Chondrocyte (in vitro differentiated cells): ENCODE results near the gene CACNB2. TPM values are rescaled to one million over a fixed set of nuclear protein-coding genes. Genes with fewer than 3 reads are reported as not detected.

Source experiments
- DNase-seq: peaks from one replicate; pipeline ENCODE4 v3.0.0; 2021; ENCODE audit warnings: mixed read lengths, low spot score
- H3K27ac Mint-ChIP-seq: one replicate; pipeline ENCODE4 v1.8.0; 2021; ENCODE audit warnings: mild to moderate bottlenecking, moderate library complexity, mixed read lengths; ENCODE audit not compliant: unreplicated experiment
- H3K27me3 Mint-ChIP-seq: 2 replicates; pipeline ENCODE4 v1.8.0; 2021; ENCODE audit warnings: low read depth, mixed read lengths
- H3K36me3 Mint-ChIP-seq: 2 replicates; pipeline ENCODE4 v1.8.0; 2021; ENCODE audit warnings: low read depth, mixed read lengths
- H3K4me1 Mint-ChIP-seq: 2 replicates; pipeline ENCODE4 v1.8.0; 2021; ENCODE audit warnings: low read depth, mild to moderate bottlenecking, mixed read lengths
- H3K4me3 Mint-ChIP-seq: one replicate; pipeline ENCODE4 v1.8.0; 2021; ENCODE audit warnings: mild to moderate bottlenecking, moderate library complexity, mixed read lengths; ENCODE audit not compliant: unreplicated experiment
- H3K9me3 Mint-ChIP-seq: 2 replicates; pipeline ENCODE4 v1.8.0; 2021; ENCODE audit warnings: low read depth, mixed read lengths
- CTCF ChIP-seq: fragments of 200-600 bp; sonication (generic); IDR thresholded peaks from 2 replicates; pipeline ENCODE4 v1.5.0; 2021; ENCODE audit warnings: antibody characterized with exemption, mild to moderate bottlenecking, moderate library complexity
- total RNA-seq: library from RNA; stranded (reverse); gene quantifications from 3 replicates; pipeline ENCODE4 v1.2.1, GENCODE V29; 2021

Gene CACNB2
- total RNA-seq, 1 donor from 2014 or later: 0.25 TPM

GRCh38 chr10:18498998-18499397, 358.8 kb downstream of the CACNB2 start:
- no peaks in the 10 kb centered on the region for H3K9me3 Mint-ChIP-seq
- no peaks in the 10 kb centered on the region for H3K36me3 Mint-ChIP-seq
- no peak for DNase-seq
- no peaks in the 10 kb centered on the region for H3K27me3 Mint-ChIP-seq
- H3K4me1 Mint-ChIP-seq: peaks cover 20% of the 10 kb centered on the region
- no peak for TF ChIP-seq CTCF
- no peak overlapping the region for H3K4me3 Mint-ChIP-seq
- H3K27ac Mint-ChIP-seq: no peak overlapping the region

- DNase-seq: no peak
- Mint-ChIP-seq H3K27ac (no peak overlapping the region), H3K4me1 (peaks cover 18% of the 10 kb centered on the region), H3K27me3 (peaks cover 4% of the 10 kb centered on the region), H3K4me3 (no peak overlapping the region), H3K9me3 (no peaks in the 10 kb centered on the region), H3K36me3 (no peaks in the 10 kb centered on the region)
- TF ChIP-seq CTCF: no peak
Observed at GRCh38 chr10:18500576-18500975, 360.4 kb downstream of the CACNB2 start.

- Mint-ChIP-seq H3K4me1 (peaks cover 18% of the 10 kb centered on the region), H3K4me3 (no peak overlapping the region), H3K9me3 (no peaks in the 10 kb centered on the region), H3K36me3 (no peaks in the 10 kb centered on the region), H3K27me3 (peaks cover 6% of the 10 kb centered on the region), H3K27ac (no peak overlapping the region)
- no peak for DNase-seq
- no peak for TF ChIP-seq CTCF
Observed at GRCh38 chr10:18501198-18501597, 361.0 kb downstream of the CACNB2 start.

- peaks cover 18% of the 10 kb centered on the region for H3K4me1 Mint-ChIP-seq
- no peak for TF ChIP-seq CTCF
- H3K36me3 Mint-ChIP-seq: no peaks in the 10 kb centered on the region
- H3K27ac Mint-ChIP-seq: no peak overlapping the region
- H3K9me3 Mint-ChIP-seq: no peaks in the 10 kb centered on the region
- H3K4me3 Mint-ChIP-seq: no peak overlapping the region
- DNase-seq: no peak
- H3K27me3 Mint-ChIP-seq: peaks cover 6% of the 10 kb centered on the region
Observed at GRCh38 chr10:18501629-18502028, 361.4 kb downstream of the CACNB2 start.

GRCh38 chr10:18504161-18504560, 363.9 kb downstream of the CACNB2 start:
- H3K4me3 Mint-ChIP-seq: no peak overlapping the region
- peaks cover 13% of the 10 kb centered on the region for H3K4me1 Mint-ChIP-seq
- no peaks in the 10 kb centered on the region for H3K36me3 Mint-ChIP-seq
- no peak for TF ChIP-seq CTCF
- no peak for DNase-seq
- no peak overlapping the region for H3K27ac Mint-ChIP-seq
- no peaks in the 10 kb centered on the region for H3K9me3 Mint-ChIP-seq
- H3K27me3 Mint-ChIP-seq: peaks cover 8% of the 10 kb centered on the region
